Neural progenitor cell (in vitro differentiated cells): ENCODE measurements around the gene CDH23. TPM values are rescaled to one million over a fixed set of nuclear protein-coding genes. Genes with fewer than 3 reads are reported as not detected.

Experiments
- DNase-seq: peaks from one replicate; pipeline ENCODE4 v3.0.0-alpha.2; 2016; ENCODE audit warnings: low spot score
- H2AFZ ChIP-seq: fragments of 200-600 bp; sonication (generic); replicated peaks from 2 replicates; pipeline ENCODE4 v1.6.1; 2016; ENCODE audit warnings: antibody characterized with exemption
- H3F3A ChIP-seq: fragments of 200-600 bp; sonication (generic); 2 replicates; pipeline ENCODE4 v1.6.1; 2016; ENCODE audit warnings: antibody characterized with exemption, low read depth
- H3K27ac ChIP-seq: fragments of 200-600 bp; sonication (generic); 2 replicates; pipeline ENCODE4 v1.5.1; 2016; ENCODE audit warnings: mild to moderate bottlenecking
- H3K27me3 ChIP-seq: fragments of 200-600 bp; sonication (generic); 2 replicates; pipeline ENCODE4 v1.6.1; 2016; ENCODE audit warnings: mild to moderate bottlenecking, moderate library complexity
- H3K36me3 ChIP-seq: fragments of 200-600 bp; sonication (generic); 2 replicates; pipeline ENCODE4 v1.5.1; 2016
- H3K4me1 ChIP-seq: fragments of 200-600 bp; sonication (generic); 2 replicates; pipeline ENCODE4 v1.6.1; 2016; ENCODE audit warnings: mixed run types
- H3K4me2 ChIP-seq: fragments of 200-600 bp; sonication (generic); 2 replicates; pipeline ENCODE4 v1.6.1; 2016
- H3K4me3 ChIP-seq: fragments of 200-600 bp; sonication (generic); 2 replicates; pipeline ENCODE4 v1.5.1; 2016
- H3K79me2 ChIP-seq: fragments of 200-600 bp; sonication (generic); 2 replicates; pipeline ENCODE4 v1.6.1; 2016; ENCODE audit warnings: low read depth
- H3K9ac ChIP-seq: fragments of 200-600 bp; sonication (generic); 2 replicates; pipeline ENCODE4 v1.6.1; 2016
- H3K9me3 ChIP-seq: fragments of 200-600 bp; sonication (generic); 2 replicates; pipeline ENCODE4 v1.5.1; 2016; ENCODE audit warnings: low read depth
- H4K20me1 ChIP-seq: fragments of 200-600 bp; sonication (generic); 2 replicates; pipeline ENCODE4 v1.6.1; 2016; ENCODE audit warnings: low read depth
- H3K27ac Mint-ChIP-seq: 3 replicates; pipeline ENCODE4 v1.8.0; 2021; ENCODE audit warnings: mixed read lengths
- H3K27me3 Mint-ChIP-seq: 2 replicates; pipeline ENCODE4 v1.8.0; 2022; ENCODE audit warnings: low read depth, mild to moderate bottlenecking, inconsistent platforms, moderate library complexity, mixed read lengths; ENCODE audit not compliant: insufficient read depth
- H3K36me3 Mint-ChIP-seq: 3 replicates; pipeline ENCODE4 v1.8.0; 2021; ENCODE audit warnings: mixed read lengths
- H3K4me1 Mint-ChIP-seq: 3 replicates; pipeline ENCODE4 v1.8.0; 2021; ENCODE audit warnings: mixed read lengths
- H3K4me3 Mint-ChIP-seq: 3 replicates; pipeline ENCODE4 v1.8.0; 2021; ENCODE audit warnings: mild to moderate bottlenecking, moderate library complexity, mixed read lengths
- H3K9me3 Mint-ChIP-seq: 3 replicates; pipeline ENCODE4 v1.8.0; 2020; ENCODE audit warnings: mixed read lengths
- EZH2 ChIP-seq: fragments of 200-600 bp; sonication (generic); IDR thresholded peaks from 2 replicates; pipeline ENCODE4 v1.6.1; 2017; ENCODE audit warnings: antibody characterized with exemption, mild to moderate bottlenecking, moderate library complexity
- EZH2phosphoT487 ChIP-seq: fragments of 200-600 bp; sonication (generic); IDR thresholded peaks from 2 replicates; pipeline ENCODE4 v1.6.1; 2017; ENCODE audit warnings: antibody characterized with exemption
- total RNA-seq: library from RNA; depleted of rRNA; stranded (reverse); fragments of >200 nt; gene quantifications from 2 replicates; pipeline ENCODE4 v1.2.3, GENCODE V29; 2015; ENCODE audit warnings: low replicate concordance
- TF ChIP-seq, protein P1 (sequence below): fragments of 200-600 bp; sonication (generic); IDR thresholded peaks from 2 replicates; pipeline ENCODE4 v1.5.1; 2017; ENCODE audit warnings: antibody characterized with exemption, mild to moderate bottlenecking

CDH23 gene
- total RNA-seq, 1 donor from 2014 or later: 5.9 TPM

DNA sequence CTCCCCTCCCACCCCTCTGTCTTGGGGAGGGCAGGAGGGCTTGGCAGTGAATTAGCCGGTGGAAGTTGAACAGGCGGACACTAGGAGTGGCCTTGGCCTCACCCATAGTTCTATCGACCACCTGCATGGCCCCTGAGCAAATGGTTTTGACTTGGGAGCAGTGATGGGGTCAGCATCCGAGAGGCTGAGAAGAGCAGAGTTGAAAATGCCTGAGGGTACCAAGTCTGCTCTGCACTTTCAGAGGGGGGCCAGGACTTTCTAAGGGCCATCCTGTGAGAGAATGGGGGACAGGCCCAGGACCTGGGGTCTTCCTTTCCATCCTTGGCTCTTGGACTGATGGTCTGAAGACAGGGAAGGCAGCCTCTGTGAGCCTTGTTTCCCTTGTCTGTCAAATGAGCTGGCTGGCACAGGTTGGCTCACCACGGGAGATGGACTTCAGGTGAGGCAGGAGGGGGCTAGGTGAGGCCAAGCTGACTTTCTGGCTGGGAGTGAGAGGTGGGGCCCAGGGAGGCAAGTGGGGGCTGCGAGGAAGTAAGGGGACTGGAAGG lies 29.4 kb downstream of the CDH23 start:
- no peaks in the 10 kb centered on the region for H3K9me3 Mint-ChIP-seq
- no peak overlapping the region for H3K27ac ChIP-seq
- H3K27ac Mint-ChIP-seq: no peak overlapping the region
- H3K36me3 ChIP-seq: no peaks in the 10 kb centered on the region
- no peak overlapping the region for H3K4me2 ChIP-seq
- H3K36me3 Mint-ChIP-seq: no peaks in the 10 kb centered on the region
- no peaks in the 10 kb centered on the region for H3K27me3 ChIP-seq
- no peaks in the 10 kb centered on the region for H3F3A ChIP-seq
- TF ChIP-seq, protein P1, sequence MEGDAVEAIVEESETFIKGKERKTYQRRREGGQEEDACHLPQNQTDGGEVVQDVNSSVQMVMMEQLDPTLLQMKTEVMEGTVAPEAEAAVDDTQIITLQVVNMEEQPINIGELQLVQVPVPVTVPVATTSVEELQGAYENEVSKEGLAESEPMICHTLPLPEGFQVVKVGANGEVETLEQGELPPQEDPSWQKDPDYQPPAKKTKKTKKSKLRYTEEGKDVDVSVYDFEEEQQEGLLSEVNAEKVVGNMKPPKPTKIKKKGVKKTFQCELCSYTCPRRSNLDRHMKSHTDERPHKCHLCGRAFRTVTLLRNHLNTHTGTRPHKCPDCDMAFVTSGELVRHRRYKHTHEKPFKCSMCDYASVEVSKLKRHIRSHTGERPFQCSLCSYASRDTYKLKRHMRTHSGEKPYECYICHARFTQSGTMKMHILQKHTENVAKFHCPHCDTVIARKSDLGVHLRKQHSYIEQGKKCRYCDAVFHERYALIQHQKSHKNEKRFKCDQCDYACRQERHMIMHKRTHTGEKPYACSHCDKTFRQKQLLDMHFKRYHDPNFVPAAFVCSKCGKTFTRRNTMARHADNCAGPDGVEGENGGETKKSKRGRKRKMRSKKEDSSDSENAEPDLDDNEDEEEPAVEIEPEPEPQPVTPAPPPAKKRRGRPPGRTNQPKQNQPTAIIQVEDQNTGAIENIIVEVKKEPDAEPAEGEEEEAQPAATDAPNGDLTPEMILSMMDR: no peak
- no peak for TF ChIP-seq EZH2phosphoT487
- TF ChIP-seq EZH2: no peak
- no peak for DNase-seq
- no peaks in the 10 kb centered on the region for H4K20me1 ChIP-seq
- peaks cover 26% of the 10 kb centered on the region for H3K4me1 Mint-ChIP-seq
- no peaks in the 10 kb centered on the region for H3K9me3 ChIP-seq
- H2AFZ ChIP-seq: no peak overlapping the region
- H3K79me2 ChIP-seq: no peaks in the 10 kb centered on the region
- H3K9ac ChIP-seq: no peak overlapping the region
- peaks cover 13% of the 10 kb centered on the region for H3K27me3 Mint-ChIP-seq
- H3K4me3 ChIP-seq: no peak overlapping the region
- H3K4me3 Mint-ChIP-seq: no peak overlapping the region
- no peaks in the 10 kb centered on the region for H3K4me1 ChIP-seq

DNA sequence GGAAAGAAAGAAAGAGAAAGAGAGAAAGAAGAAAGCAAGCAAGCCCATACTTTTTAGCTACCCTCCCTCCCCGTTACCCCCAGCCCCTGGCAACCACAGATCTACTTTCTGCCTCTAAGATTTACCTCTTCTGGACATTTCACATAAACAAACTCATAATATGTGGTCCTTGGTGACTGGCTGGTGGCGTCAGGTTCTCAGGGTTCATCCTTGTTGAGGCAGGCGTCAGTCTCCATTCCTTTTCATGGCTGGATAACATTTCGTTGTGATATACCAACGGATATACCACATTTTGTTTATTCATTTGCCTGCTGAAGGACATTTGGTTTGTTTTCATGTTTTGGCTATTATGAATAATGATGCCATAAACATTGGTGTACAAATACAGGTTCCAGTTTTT lies 30.5 kb downstream of the CDH23 start:
- H3K27me3 ChIP-seq: no peaks in the 10 kb centered on the region
- H3K4me3 Mint-ChIP-seq: no peak overlapping the region
- H3K4me3 ChIP-seq: no peak overlapping the region
- H3K9ac ChIP-seq: no peak overlapping the region
- H3K4me1 Mint-ChIP-seq: peaks cover 37% of the 10 kb centered on the region
- TF ChIP-seq EZH2phosphoT487: no peak
- no peak for TF ChIP-seq EZH2
- TF ChIP-seq, protein P1: no peak
- H3K4me1 ChIP-seq: no peaks in the 10 kb centered on the region
- no peak overlapping the region for H3K27ac ChIP-seq
- peaks cover 16% of the 10 kb centered on the region for H3K27me3 Mint-ChIP-seq
- H3K79me2 ChIP-seq: no peaks in the 10 kb centered on the region
- H2AFZ ChIP-seq: no peak overlapping the region
- no peaks in the 10 kb centered on the region for H3K9me3 Mint-ChIP-seq
- no peaks in the 10 kb centered on the region for H4K20me1 ChIP-seq
- no peaks in the 10 kb centered on the region for H3K36me3 Mint-ChIP-seq
- H3K27ac Mint-ChIP-seq: no peak overlapping the region
- no peak overlapping the region for H3K4me2 ChIP-seq
- DNase-seq: no peak
- no peaks in the 10 kb centered on the region for H3F3A ChIP-seq
- no peaks in the 10 kb centered on the region for H3K36me3 ChIP-seq
- no peaks in the 10 kb centered on the region for H3K9me3 ChIP-seq

DNA sequence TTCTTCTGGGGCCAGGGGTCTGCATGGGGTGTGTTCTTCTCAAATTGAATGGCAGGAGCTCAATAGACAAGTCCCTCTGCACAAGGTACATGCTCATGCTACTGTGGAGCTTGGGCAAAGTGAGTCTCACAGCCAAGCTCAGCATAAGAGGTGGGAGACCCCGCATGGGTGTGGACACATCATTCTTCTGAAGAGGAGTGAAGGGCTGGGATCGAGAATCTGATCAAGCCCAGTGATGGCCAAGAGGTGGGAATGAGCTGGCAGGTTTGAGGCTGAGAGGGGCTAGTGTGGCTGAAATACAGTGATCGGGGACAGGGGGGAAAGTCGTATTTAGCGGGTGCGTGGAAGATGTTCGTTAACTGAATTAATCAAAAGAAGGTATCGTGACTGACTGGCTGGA lies 32.6 kb downstream of the CDH23 start:
- H3K9ac ChIP-seq: no peak overlapping the region
- no peaks in the 10 kb centered on the region for H3K27me3 ChIP-seq
- TF ChIP-seq, protein P1: no peak
- no peak for TF ChIP-seq EZH2phosphoT487
- no peak for TF ChIP-seq EZH2
- no peaks in the 10 kb centered on the region for H3F3A ChIP-seq
- no peaks in the 10 kb centered on the region for H3K9me3 Mint-ChIP-seq
- no peaks in the 10 kb centered on the region for H3K4me1 ChIP-seq
- H4K20me1 ChIP-seq: no peaks in the 10 kb centered on the region
- no peak overlapping the region for H3K27ac ChIP-seq
- no peak overlapping the region for H3K27ac Mint-ChIP-seq
- H3K4me2 ChIP-seq: no peak overlapping the region
- H3K4me3 ChIP-seq: no peak overlapping the region
- no peaks in the 10 kb centered on the region for H3K36me3 ChIP-seq
- no peak overlapping the region for H3K4me3 Mint-ChIP-seq
- H2AFZ ChIP-seq: no peak overlapping the region
- no peaks in the 10 kb centered on the region for H3K79me2 ChIP-seq
- H3K27me3 Mint-ChIP-seq: peaks cover 11% of the 10 kb centered on the region
- no peak for DNase-seq
- peaks cover 40% of the 10 kb centered on the region for H3K4me1 Mint-ChIP-seq
- no peaks in the 10 kb centered on the region for H3K9me3 ChIP-seq
- H3K36me3 Mint-ChIP-seq: no peaks in the 10 kb centered on the region
